COR-L47 (cell line): ENCODE data around the gene NGLY1.

Source experiments
- DNase-seq: peaks from one replicate; lab custom pipeline; 2025; lab: John Stamatoyannopoulos, UW

The NGLY1 gene

GRCh38 chr3:25782938-25783660 is at the start of gene NGLY1:
Gene NGLY1 (minus strand): TSS chr3:25783443. CDS start chr3:25783390, 53 bp downstream.
- DNase-seq: peak; percentile 47

GRCh38 chr3:25831578-25831977 is 48.3 kb upstream of the NGLY1 start:
- DNase-seq: no peak

GRCh38 chr3:25830373-25831280 is 47.4 kb upstream of the NGLY1 start:
- DNase-seq: no peak

- DNase-seq: no peak
Measured at GRCh38 chr3:25826510-25826909, 43.3 kb upstream of the NGLY1 start.

- no peak for DNase-seq
Measured at GRCh38 chr3:25823314-25823713, 40.1 kb upstream of the NGLY1 start.

GRCh38 chr3:25821746-25822573 is 38.7 kb upstream of the NGLY1 start:
- DNase-seq: no peak

GRCh38 chr3:25820816-25821486 is 37.7 kb upstream of the NGLY1 start:
- no peak for DNase-seq

- no peak for DNase-seq
Measured at GRCh38 chr3:25820366-25820765, 37.1 kb upstream of the NGLY1 start.

GRCh38 chr3:25818335-25818734 is 35.1 kb upstream of the NGLY1 start:
- DNase-seq: no peak

- DNase-seq: no peak
Measured at GRCh38 chr3:25817638-25818037, 34.4 kb upstream of the NGLY1 start.

- no peak for DNase-seq
Measured at GRCh38 chr3:25817107-25817506, 33.9 kb upstream of the NGLY1 start.

- no peak for DNase-seq
Measured at GRCh38 chr3:25812644-25813043, 29.4 kb upstream of the NGLY1 start.

- DNase-seq: no peak
Measured at GRCh38 chr3:25804676-25805075, 21.4 kb upstream of the NGLY1 start.

GRCh38 chr3:25803833-25804232 is 20.6 kb upstream of the NGLY1 start:
- DNase-seq: no peak

- no peak for DNase-seq
Measured at GRCh38 chr3:25801786-25802185, 18.5 kb upstream of the NGLY1 start.

- peak; percentile 56 for DNase-seq
Measured at GRCh38 chr3:25789596-25790556, 6.6 kb upstream of the NGLY1 start, which contains the start of gene OXSM. Gene OXSM (plus strand): TSS chr3:25790090. CDS start chr3:25791021, 931 bp downstream.

- no peak for DNase-seq
Measured at GRCh38 chr3:25789209-25789595, 6.0 kb upstream of the NGLY1 start.

- no peak for DNase-seq
Measured at GRCh38 chr3:25787689-25788088, 4.4 kb upstream of the NGLY1 start.

- DNase-seq: no peak
Measured at GRCh38 chr3:25785826-25786225, 2.6 kb upstream of the NGLY1 start.

- no peak for DNase-seq
Measured at GRCh38 chr3:25784971-25785370, 1.7 kb upstream of the NGLY1 start.
